Upper lobe of left lung (tissue), 6 donors: ENCODE results near the gene WFIKKN1. TPM values are rescaled to one million over a fixed set of nuclear protein-coding genes. Genes with fewer than 3 reads are reported as not detected.

ENCODE experiments used
- ATAC-seq, 2 donors: fragments of 200-7000 bp; cut with Tn5 transposase; one replicate each; pipeline ENCODE4 v1.9.1; 2022; ENCODE audit warnings: mild to moderate bottlenecking in 2 of 2, moderate library complexity in 2 of 2; ENCODE audit not compliant: low FRiP score in 2 of 2
- DNase-seq, 2 donors: peaks; one replicate each; pipeline ENCODE4 v3.0.0-alpha.2; 2019 to 2020
- H3K27ac ChIP-seq, 4 donors: fragments of 200-600 bp; sonication (generic); one replicate each; pipeline ENCODE4 v1.5.1; 2016 to 2019
- H3K27me3 ChIP-seq, 4 donors: fragments of 200-600 bp; sonication (generic); one replicate each; pipeline ENCODE4 v1.5.1; 2017 to 2019
- H3K36me3 ChIP-seq, 4 donors: fragments of 200-600 bp; sonication (generic); one replicate each; pipeline ENCODE4 v1.5.1; 2016 to 2019
- H3K4me1 ChIP-seq, 4 donors: fragments of 200-600 bp; sonication (generic); one replicate each; pipeline ENCODE4 v1.5.1; 2018 to 2019
- H3K4me3 ChIP-seq, 4 donors: fragments of 200-600 bp; sonication (generic); one replicate each; pipeline ENCODE4 v1.5.1; 2017 to 2019; ENCODE audit warnings: mild to moderate bottlenecking in 2 of 4, moderate library complexity in 1 of 4
- H3K9me3 ChIP-seq, 4 donors: fragments of 200-600 bp; sonication (generic); one replicate each; pipeline ENCODE4 v1.5.1; 2018 to 2019
- CTCF ChIP-seq, 6 experiments: fragments of 450-650 bp in 4 of 6; fragments of 200-600 bp in 2 of 6; sonication (generic) in 2 of 6; IDR thresholded peaks; one replicate each; pipeline ENCODE4 v1.5.1; 2016 to 2019; ENCODE audit warnings: antibody characterized with exemption in 6 of 6
- EP300 ChIP-seq, 4 donors: sonication (generic); formaldehyde crosslinking; IDR thresholded peaks; one replicate each; pipeline ENCODE4 v1.5.1; 2017; ENCODE audit warnings: antibody characterized with exemption in 4 of 4, control low read depth in 2 of 4
- POLR2A ChIP-seq, 4 donors: fragments of 450-650 bp; IDR thresholded peaks; one replicate each; pipeline ENCODE4 v1.5.1; 2016 to 2017; ENCODE audit warnings: antibody characterized with exemption in 4 of 4, mild to moderate bottlenecking in 2 of 4
- POLR2AphosphoS5 ChIP-seq, 2 donors: sonication (generic); formaldehyde crosslinking; IDR thresholded peaks; one replicate each; pipeline ENCODE4 v1.5.1; 2017; ENCODE audit warnings: antibody characterized with exemption in 2 of 2
- WGBS, 2 donors: methylation state at CpG; one replicate each; pipeline ENCODE4 v1.1.5; 2017 to 2018; 5-methylcytosine and 5-hydroxymethylcytosine counted together
- total RNA-seq, 6 donors: library from RNA; depleted of rRNA in 4 of 6; stranded (reverse); fragments of >200 nt in 4 of 6; gene quantifications; one replicate each; pipeline versions ENCODE4 v1.1.0 to v1.2.1, GENCODE V29; 2016 to 2021
- donor health status: DM: no; HTN: no; CAD: no; lungs with moderate emphysema.
- donor health status: DM: no; HTN: yes; CAD: no; lungs with severe emphysema.

Gene WFIKKN1
- total RNA-seq, 6 donors from 2014 or later: 1.7 to 16.8 (median 5.8) TPM

- H3K9me3 ChIP-seq: no peaks in the 10 kb centered on the region
- no peak overlapping the region for H3K4me3 ChIP-seq
- no peaks in the 10 kb centered on the region for H3K27me3 ChIP-seq
- peaks cover 28 to 63% (median 54%) of the 10 kb centered on the region in 4 donors for H3K4me1 ChIP-seq
- DNase-seq (peak in 1 of 2 donors; percentile 87), ATAC-seq (no peak)
- H3K36me3 ChIP-seq: peaks cover 0 to 31% (median 26%) of the 10 kb centered on the region in 4 donors
- WGBS, 2 donors: 95 to 98% methylated on average over 11 to 58 of the region's 67 CpGs
- TF ChIP-seq POLR2A (IDR thresholded peaks at IDR 0.05) (no peak), EP300 (IDR thresholded peaks at IDR 0.05) (no peak), POLR2AphosphoS5 (IDR thresholded peaks at IDR 0.05) (no peak), CTCF (IDR thresholded peaks at IDR 0.05) (no peak)
- H3K27ac ChIP-seq: no peak overlapping the region
These were observed 1.9 kb downstream of the WFIKKN1 start for GRCh38 chr16:632486-633335.

GRCh38 chr16:633336-634050 lies 2.7 kb downstream of the WFIKKN1 start:
- Histone ChIP-seq H3K4me3 (no peak overlapping the region), H3K9me3 (no peaks in the 10 kb centered on the region), H3K27me3 (no peaks in the 10 kb centered on the region), H3K4me1 (peaks cover 29 to 62% (median 51%) of the 10 kb centered on the region in 4 donors), H3K36me3 (peaks cover 0 to 23% (median 19%) of the 10 kb centered on the region in 4 donors), H3K27ac (no peak overlapping the region)
- 94 to 97% methylated on average over 23 to 68 of the region's 74 CpGs for WGBS, 2 donors
- TF ChIP-seq EP300 (IDR thresholded peaks at IDR 0.05) (no peak), CTCF (IDR thresholded peaks at IDR 0.05) (no peak), POLR2A (IDR thresholded peaks at IDR 0.05) (no peak), POLR2AphosphoS5 (IDR thresholded peaks at IDR 0.05) (no peak)
- DNase-seq (peak in 1 of 2 donors; percentile 88), ATAC-seq (no peak)

- no peaks in the 10 kb centered on the region for H3K9me3 ChIP-seq
- H3K4me1 ChIP-seq: peaks cover 29 to 55% (median 44%) of the 10 kb centered on the region in 4 donors
- no peak overlapping the region for H3K4me3 ChIP-seq
- DNase-seq (peak in 1 of 2 donors; percentile 61), ATAC-seq (no peak)
- no peak overlapping the region for H3K27ac ChIP-seq
- TF ChIP-seq POLR2AphosphoS5 (IDR thresholded peaks at IDR 0.05) (no peak), CTCF (IDR thresholded peaks at IDR 0.05) (no peak), EP300 (IDR thresholded peaks at IDR 0.05) (no peak), POLR2A (IDR thresholded peaks at IDR 0.05) (no peak)
- H3K27me3 ChIP-seq: no peaks in the 10 kb centered on the region
- peaks cover 0 to 18% (median 15%) of the 10 kb centered on the region in 4 donors for H3K36me3 ChIP-seq
- WGBS, 2 donors: 94 to 97% methylated on average over 6 to 22 of the region's 22 CpGs
These were observed 3.4 kb downstream of the WFIKKN1 start for GRCh38 chr16:634051-634670.

GRCh38 chr16:634996-635395 lies 4.2 kb downstream of the WFIKKN1 start:
- peak overlapping the region in 3 of 4 donors; percentile 80 to 92 (median 89) for H3K4me3 ChIP-seq
- TF ChIP-seq CTCF (IDR thresholded peaks at IDR 0.05): no peak
- TF ChIP-seq POLR2AphosphoS5 (IDR thresholded peaks at IDR 0.05): no peak
- TF ChIP-seq EP300 (IDR thresholded peaks at IDR 0.05): no peak
- TF ChIP-seq POLR2A (IDR thresholded peaks at IDR 0.05): no peak

More at GRCh38 chr16:634996-635395, 4.2 kb downstream of the WFIKKN1 start:
- H3K27ac ChIP-seq: peak overlapping the region in 2 of 4 donors; percentile 95 to 99
- peaks cover 0 to 18% (median 15%) of the 10 kb centered on the region in 4 donors for H3K36me3 ChIP-seq
- no peaks in the 10 kb centered on the region for H3K27me3 ChIP-seq
- 80 to 90% methylated on average over 1 to 7 of the region's 7 CpGs for WGBS, 2 donors
- H3K4me1 ChIP-seq: peaks cover 29 to 47% (median 36%) of the 10 kb centered on the region in 4 donors
- peak in 1 of 2 donors; percentile 82 for DNase-seq
- no peak for ATAC-seq
- H3K9me3 ChIP-seq: no peaks in the 10 kb centered on the region
